GM10847 (cell line): ENCODE data around the gene BABAM2.

Source experiments
- POLR2A ChIP-seq: IDR thresholded peaks from 2 replicates; pipeline ENCODE4 v1.6.1; 2011; ENCODE audit not compliant: insufficient read length; ENCODE audit errors: extremely low read depth

The BABAM2 gene

GRCh38 chr2:28341208-28341891, 450.8 kb downstream of the BABAM2 start:
- TF ChIP-seq POLR2A: no peak

- TF ChIP-seq POLR2A: no peak
Observed at GRCh38 chr2:28342081-28342967, 451.8 kb downstream of the BABAM2 start.

- TF ChIP-seq POLR2A: no peak
Observed at GRCh38 chr2:28343184-28343942, 452.8 kb downstream of the BABAM2 start.

- no peak for TF ChIP-seq POLR2A
Observed at GRCh38 chr2:28343971-28344715, 453.6 kb downstream of the BABAM2 start.

- no peak for TF ChIP-seq POLR2A
Observed at GRCh38 chr2:28344756-28345373, 454.3 kb downstream of the BABAM2 start.

GRCh38 chr2:28345619-28346018, 455.1 kb downstream of the BABAM2 start:
- TF ChIP-seq POLR2A: no peak

GRCh38 chr2:28346587-28346986, 456.1 kb downstream of the BABAM2 start:
- TF ChIP-seq POLR2A: no peak

GRCh38 chr2:28347193-28347592, 456.7 kb downstream of the BABAM2 start:
- no peak for TF ChIP-seq POLR2A

- TF ChIP-seq POLR2A: no peak
Observed at GRCh38 chr2:28347596-28347995, 457.1 kb downstream of the BABAM2 start.

- TF ChIP-seq POLR2A: no peak
Observed at GRCh38 chr2:28348149-28348567, 457.6 kb downstream of the BABAM2 start.

GRCh38 chr2:28348921-28349320, 458.4 kb downstream of the BABAM2 start:
- TF ChIP-seq POLR2A: no peak

- no peak for TF ChIP-seq POLR2A
Observed at GRCh38 chr2:28349546-28350165, 459.1 kb downstream of the BABAM2 start.

- no peak for TF ChIP-seq POLR2A
Observed at GRCh38 chr2:28350196-28350595, 459.7 kb downstream of the BABAM2 start.

GRCh38 chr2:28350791-28351285, 460.3 kb downstream of the BABAM2 start:
- no peak for TF ChIP-seq POLR2A
